ENCODE measurements around the gene AGR2. TPM values are rescaled to one million over a fixed set of nuclear protein-coding genes. Genes with fewer than 3 reads are reported as not detected.

The AGR2 gene
- polyA plus RNA-seq, 5 donors = 65.3 to 124 (median 110) TPM

DNA sequence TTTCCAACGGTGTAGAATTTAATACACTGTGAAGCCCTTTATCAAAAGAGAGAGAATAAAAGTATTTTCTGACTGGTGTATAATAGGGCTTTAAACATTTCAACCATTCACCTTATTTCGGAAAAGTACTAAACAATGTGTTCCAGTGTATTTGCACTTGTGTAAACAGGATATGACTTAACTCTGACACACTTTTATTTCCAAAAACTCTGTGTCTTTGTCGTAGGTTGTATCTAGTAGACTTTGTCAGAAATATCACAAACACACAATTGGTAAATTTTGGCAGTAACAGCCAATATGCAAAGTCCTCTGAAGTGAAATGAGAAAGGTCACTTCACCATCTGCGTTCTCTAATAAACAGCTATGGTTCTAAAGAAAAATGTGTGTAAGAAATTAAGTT is 61.6 kb downstream of the AGR2 start:
- peak; percentile 63 for DNase-seq

DNA sequence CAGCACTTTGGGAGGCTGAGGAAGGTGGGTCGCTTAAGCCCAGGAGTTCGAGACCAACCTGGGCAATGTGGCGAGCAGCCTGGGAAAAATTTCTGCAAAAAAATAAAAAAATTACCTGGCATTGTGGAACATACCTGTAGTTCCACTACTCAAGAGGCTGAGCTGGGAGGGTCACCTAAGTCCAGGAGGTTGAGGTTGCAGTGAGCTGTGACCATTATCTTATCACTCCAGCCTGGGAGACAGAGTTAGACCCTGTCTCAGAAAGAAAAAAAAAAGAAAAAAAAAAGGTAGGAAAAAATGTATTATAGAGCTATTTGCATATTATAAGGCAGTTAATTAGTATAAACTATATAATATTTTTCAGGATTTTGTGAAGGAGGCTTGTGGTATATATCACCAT is 62.3 kb downstream of the AGR2 start:
- DNase-seq = no peak

Other genes with a start within 250 kb of the AGR2 start
- 10 to 100 TPM; 30.3 to 41.5 (median 36.8) TPM for gene ANKMY2, start 159.2 kb downstream of the AGR2 start, polyA plus RNA-seq (ENCODE audit: insufficient read depth in 1 of 5, insufficient read length in 5 of 5, low replicate concordance in 1 of 5)
- gene BZW2, start 158.8 kb downstream of the AGR2 start, polyA plus RNA-seq (ENCODE audit: insufficient read depth in 1 of 5, insufficient read length in 5 of 5, low replicate concordance in 1 of 5) = 10 to 100 TPM; 76.4 to 87.7 (median 80.5) TPM
- 100 to 1,000 TPM; 125 to 175 (median 138) TPM for gene TSPAN13, start 51.2 kb downstream of the AGR2 start, polyA plus RNA-seq (ENCODE audit: insufficient read depth in 1 of 5, insufficient read length in 5 of 5, low replicate concordance in 1 of 5)
- 10 to 100 TPM in 4 of 5 donors, 1 to 10 TPM in 1; 7.5 to 38.8 (median 25.2) TPM for gene AGR3, start 77.0 kb upstream of the AGR2 start, polyA plus RNA-seq (ENCODE audit: insufficient read depth in 1 of 5, insufficient read length in 5 of 5, low replicate concordance in 1 of 5)